Neural crest cell (in vitro differentiated cells): ENCODE measurements around the gene TPCN1. TPM values are rescaled to one million over a fixed set of nuclear protein-coding genes. Genes with fewer than 3 reads are reported as not detected.
A peak's percentile ranks its signal among the peaks of the same experiment; 100 is the strongest.

Source experiments
- DNase-seq: peaks from one replicate; pipeline ENCODE4 v3.0.0; 2021; ENCODE audit warnings: low read depth, mixed read lengths, low spot score
- H3K27ac Mint-ChIP-seq: one replicate; pipeline ENCODE4 v1.8.0; 2021; ENCODE audit warnings: mild to moderate bottlenecking, mixed read lengths; ENCODE audit not compliant: unreplicated experiment
- H3K27me3 Mint-ChIP-seq: 2 replicates; pipeline ENCODE4 v1.8.0; 2021; ENCODE audit warnings: low read depth, mild to moderate bottlenecking, mixed read lengths
- H3K36me3 Mint-ChIP-seq: 2 replicates; pipeline ENCODE4 v1.8.0; 2021; ENCODE audit warnings: low read depth, mild to moderate bottlenecking, mixed read lengths
- H3K4me1 Mint-ChIP-seq: 2 replicates; pipeline ENCODE4 v1.8.0; 2021; ENCODE audit warnings: mixed read lengths
- H3K4me3 Mint-ChIP-seq: one replicate; pipeline ENCODE4 v1.8.0; 2021; ENCODE audit warnings: mild to moderate bottlenecking, mixed read lengths
- H3K9me3 Mint-ChIP-seq: 2 replicates; pipeline ENCODE4 v1.8.0; 2021; ENCODE audit warnings: mixed read lengths
- CTCF ChIP-seq: fragments of 200-600 bp; sonication (generic); conservative IDR thresholded peaks from 2 replicates; pipeline ENCODE4 v1.5.0; 2021; ENCODE audit warnings: antibody characterized with exemption, mild to moderate bottlenecking
- total RNA-seq: library from RNA; stranded (reverse); gene quantifications from 2 replicates; pipeline ENCODE4 v1.2.1, GENCODE V29; 2021

Gene TPCN1
- total RNA-seq, 1 donor from 2014 or later = 18.3 TPM

GRCh38 chr12:113284751-113285150, 63.5 kb downstream of the TPCN1 start:
- Mint-ChIP-seq H3K27ac (no peak overlapping the region), H3K9me3 (no peaks in the 10 kb centered on the region), H3K36me3 (no peaks in the 10 kb centered on the region), H3K4me3 (no peak overlapping the region), H3K4me1 (peaks cover 7% of the 10 kb centered on the region), H3K27me3 (no peaks in the 10 kb centered on the region)
- DNase-seq = no peak
- no peak for TF ChIP-seq CTCF

GRCh38 chr12:113285679-113286610, 64.7 kb downstream of the TPCN1 start:
- peak overlapping the region; percentile 69 for H3K27ac Mint-ChIP-seq
- H3K4me3 Mint-ChIP-seq = no peak overlapping the region
- H3K36me3 Mint-ChIP-seq = no peaks in the 10 kb centered on the region
- H3K27me3 Mint-ChIP-seq = no peaks in the 10 kb centered on the region
- DNase-seq = no peak
- H3K9me3 Mint-ChIP-seq = no peaks in the 10 kb centered on the region
- peaks cover 7% of the 10 kb centered on the region for H3K4me1 Mint-ChIP-seq
- TF ChIP-seq CTCF = no peak

GRCh38 chr12:113286712-113287111, 65.4 kb downstream of the TPCN1 start:
- H3K9me3 Mint-ChIP-seq = no peaks in the 10 kb centered on the region
- peaks cover 13% of the 10 kb centered on the region for H3K4me1 Mint-ChIP-seq
- DNase-seq = no peak
- H3K27me3 Mint-ChIP-seq = no peaks in the 10 kb centered on the region
- H3K36me3 Mint-ChIP-seq = no peaks in the 10 kb centered on the region
- H3K4me3 Mint-ChIP-seq = no peak overlapping the region
- H3K27ac Mint-ChIP-seq = no peak overlapping the region
- no peak for TF ChIP-seq CTCF

DNA sequence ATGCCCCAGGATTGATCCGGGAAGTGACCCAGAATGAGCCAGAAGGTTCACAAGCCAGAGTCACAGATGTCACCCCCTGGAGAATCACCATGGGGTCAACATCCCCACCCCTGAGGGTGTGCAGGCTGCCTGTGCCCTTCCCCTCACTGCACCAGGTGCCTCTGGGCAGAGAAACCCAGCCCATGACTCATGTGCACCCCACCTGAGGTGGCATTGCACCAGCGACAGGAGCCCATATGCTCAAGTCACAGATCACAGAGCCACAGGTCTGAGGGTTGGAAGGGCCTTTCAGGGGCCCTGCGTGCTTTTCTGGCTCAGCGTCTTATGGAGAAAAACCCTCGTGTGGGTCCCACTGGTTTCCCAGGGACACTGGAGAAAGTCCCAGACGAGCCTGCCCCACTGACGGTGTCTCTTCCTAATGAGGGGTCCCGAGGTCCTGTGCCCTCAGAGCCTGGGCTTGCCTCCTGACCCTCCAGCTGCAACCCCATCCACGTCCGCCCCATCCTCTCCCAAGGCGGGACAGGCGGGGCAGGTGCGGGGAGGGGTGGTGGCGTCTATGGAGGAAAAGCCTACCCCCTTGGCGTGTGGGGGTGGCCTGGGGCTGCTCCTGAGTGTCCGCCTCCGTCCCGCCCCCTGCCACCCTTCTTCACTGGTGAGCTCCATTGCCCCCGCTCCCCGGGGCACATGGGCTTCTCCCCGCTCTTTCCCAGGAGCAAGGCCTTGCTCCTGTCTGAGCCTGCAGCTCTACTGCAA, 66.1 kb downstream of the TPCN1 start:
- TF ChIP-seq CTCF = no peak
- Mint-ChIP-seq H3K36me3 (no peaks in the 10 kb centered on the region), H3K27ac (no peak overlapping the region), H3K9me3 (no peaks in the 10 kb centered on the region), H3K4me1 (peaks cover 13% of the 10 kb centered on the region), H3K27me3 (no peaks in the 10 kb centered on the region), H3K4me3 (no peak overlapping the region)
- no peak for DNase-seq

DNA sequence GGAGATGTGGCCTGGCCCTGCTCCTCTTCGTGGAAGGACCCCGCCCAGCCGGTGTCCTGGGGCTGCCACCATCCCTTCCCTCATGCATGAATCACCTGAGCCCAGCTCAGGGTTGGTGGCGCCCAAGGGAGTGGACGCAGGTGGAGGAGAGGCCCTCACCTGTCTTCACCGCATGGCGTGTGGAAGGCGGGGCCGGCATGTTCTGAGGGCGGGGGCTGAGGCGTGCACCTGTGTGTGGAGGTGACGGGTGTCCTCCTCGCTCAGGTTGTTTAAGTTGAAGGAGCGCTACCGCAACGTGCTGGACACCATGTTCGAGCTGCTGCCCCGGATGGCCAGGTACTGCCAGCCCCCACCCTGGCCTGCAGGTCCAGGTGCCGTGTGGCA, 66.6 kb downstream of the TPCN1 start:
- DNase-seq = no peak
- Mint-ChIP-seq H3K4me3 (no peak overlapping the region), H3K36me3 (no peaks in the 10 kb centered on the region), H3K4me1 (peaks cover 13% of the 10 kb centered on the region), H3K9me3 (no peaks in the 10 kb centered on the region), H3K27ac (no peak overlapping the region), H3K27me3 (no peaks in the 10 kb centered on the region)
- TF ChIP-seq CTCF = no peak
